GM19099 (cell line): ENCODE data around the gene VAV2.

ENCODE experiments used
- POLR2A ChIP-seq: IDR thresholded peaks from 3 replicates; pipeline ENCODE4 v1.6.1; 2011; ENCODE audit warnings: low read depth; ENCODE audit not compliant: insufficient read length; ENCODE audit errors: extremely low read depth

The VAV2 gene

GRCh38 chr9:133779081-133779480, 213.0 kb downstream of the VAV2 start:
- TF ChIP-seq POLR2A, result no peak

GRCh38 chr9:133778336-133779013, 213.6 kb downstream of the VAV2 start:
- TF ChIP-seq POLR2A, result no peak

GRCh38 chr9:133777871-133778270, 214.3 kb downstream of the VAV2 start:
- TF ChIP-seq POLR2A, result no peak

GRCh38 chr9:133777068-133777791, 214.9 kb downstream of the VAV2 start:
- TF ChIP-seq POLR2A, result no peak

GRCh38 chr9:133775951-133776905, 215.9 kb downstream of the VAV2 start:
- no peak for TF ChIP-seq POLR2A

- TF ChIP-seq POLR2A, result no peak
These were observed 216.8 kb downstream of the VAV2 start for GRCh38 chr9:133775291-133775690.

- TF ChIP-seq POLR2A, result no peak
These were observed 217.3 kb downstream of the VAV2 start for GRCh38 chr9:133774799-133775198.

GRCh38 chr9:133773889-133774655, 218.1 kb downstream of the VAV2 start:
- TF ChIP-seq POLR2A, result no peak

GRCh38 chr9:133772581-133772980, 219.5 kb downstream of the VAV2 start:
- no peak for TF ChIP-seq POLR2A

- no peak for TF ChIP-seq POLR2A
These were observed 220.3 kb downstream of the VAV2 start for GRCh38 chr9:133771486-133772482.

GRCh38 chr9:133770076-133770777, 221.9 kb downstream of the VAV2 start:
- no peak for TF ChIP-seq POLR2A

- TF ChIP-seq POLR2A, result no peak
These were observed 222.5 kb downstream of the VAV2 start for GRCh38 chr9:133769511-133770075.

- no peak for TF ChIP-seq POLR2A
These were observed 223.1 kb downstream of the VAV2 start for GRCh38 chr9:133768859-133769510.
